Breast epithelium (tissue), 3 donors: Measurements from ENCODE around the gene FER.

Experiments used
- CTCF ChIP-seq, 3 donors: fragments of 450-650 bp; IDR thresholded peaks; one replicate each; pipeline ENCODE4 v1.5.1; 2016 to 2017; ENCODE audit warnings: antibody characterized with exemption in 3 of 3, mild to moderate bottlenecking in 3 of 3, moderate library complexity in 3 of 3
- POLR2AphosphoS5 ChIP-seq, 3 donors: sonication (generic); formaldehyde crosslinking; IDR thresholded peaks; one replicate each; pipeline ENCODE4 v1.6.1; 2017; ENCODE audit warnings: antibody characterized with exemption in 3 of 3

GRCh38 chr5:108858959-108859358 is 111.3 kb downstream of the FER start:
- TF ChIP-seq CTCF (IDR thresholded peaks at IDR 0.05): no peak
- TF ChIP-seq POLR2AphosphoS5 (IDR thresholded peaks at IDR 0.05): no peak
